ENCODE results near the gene EMC9.

EMC9 gene

DNA sequence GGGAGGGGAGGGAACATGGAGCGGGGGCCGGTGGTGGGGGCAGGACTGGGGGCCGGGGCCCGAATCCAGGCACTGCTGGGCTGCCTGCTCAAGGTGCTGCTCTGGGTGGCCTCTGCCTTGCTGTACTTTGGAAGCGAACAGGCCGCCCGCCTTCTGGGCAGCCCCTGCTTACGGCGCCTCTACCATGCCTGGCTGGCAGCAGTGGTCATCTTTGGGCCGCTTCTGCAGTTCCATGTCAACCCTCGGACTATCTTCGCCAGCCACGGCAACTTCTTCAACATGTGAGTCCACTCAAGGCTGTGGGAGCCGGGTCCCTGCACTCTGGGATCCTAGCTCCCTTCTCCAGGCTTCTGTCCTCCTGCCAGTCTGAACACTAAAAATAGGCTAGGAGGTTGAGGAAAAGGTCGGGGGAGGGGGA is 9.8 kb downstream of the EMC9 start:
- DNase-seq (ENCODE audit: low read depth in 3 of 3) = no peak

DNA sequence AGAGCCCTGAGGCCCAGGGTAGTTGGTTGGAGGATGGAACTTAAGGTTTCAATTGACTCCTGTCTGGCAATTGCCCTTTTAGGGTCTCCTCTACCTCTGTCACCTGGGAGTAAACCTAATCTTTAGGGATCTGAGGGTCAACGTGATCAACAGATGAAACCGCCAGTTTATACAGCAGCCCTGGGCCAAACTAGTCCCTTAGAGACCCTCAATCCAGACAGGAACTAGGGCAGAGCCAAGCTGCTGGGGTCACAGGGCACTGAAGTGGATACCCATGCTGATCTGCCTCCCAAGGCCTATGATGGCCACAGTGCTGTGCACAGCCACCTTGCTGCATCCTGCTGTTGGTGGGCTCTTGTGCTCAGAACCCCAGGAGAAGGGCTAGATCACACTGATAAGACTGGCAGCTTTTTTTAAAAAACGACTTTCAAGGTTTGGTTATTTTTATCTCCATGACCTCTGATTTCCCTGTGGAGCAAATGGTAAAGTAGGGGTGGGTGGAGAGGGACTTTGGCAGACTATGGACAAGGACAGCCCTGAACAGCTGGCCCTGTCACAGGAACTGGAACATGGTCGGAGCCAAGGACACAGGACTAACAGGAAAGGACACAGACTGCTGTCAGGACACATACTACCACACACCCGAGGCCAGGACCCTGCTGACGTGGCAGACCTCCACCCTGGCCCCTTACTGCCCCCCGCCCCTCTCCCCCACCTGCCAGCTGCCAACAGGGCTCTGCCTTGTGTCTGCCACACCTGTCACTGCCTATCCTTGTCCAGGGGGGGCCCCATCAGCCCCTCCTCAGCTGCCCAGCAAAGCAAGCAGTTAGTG is 10.5 kb downstream of the EMC9 start:
- DNase-seq (ENCODE audit: low read depth in 3 of 3) = no peak

DNA sequence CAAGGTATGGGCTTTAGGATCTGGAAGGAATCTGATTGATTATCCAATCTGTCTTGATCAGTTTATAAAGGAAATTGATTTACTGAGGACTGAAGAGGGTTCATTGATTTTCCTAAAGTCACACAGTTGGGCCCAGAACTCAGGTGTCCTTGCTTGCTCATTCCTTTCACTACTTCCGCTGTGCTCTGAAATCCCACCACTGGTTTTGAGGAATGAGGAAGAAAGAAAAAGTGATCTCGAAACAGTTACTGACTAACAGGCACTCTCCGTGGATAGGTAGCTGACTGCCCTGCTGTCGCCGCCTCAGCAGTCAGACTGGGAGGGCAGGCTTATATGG is 11.0 kb downstream of the EMC9 start, which contains the start of gene FITM1:
TSS of gene FITM1 (plus strand) at position 280 of the 337 bp plus-strand sequence. CDS start 905 bp downstream, outside the sequence.
- no peak for DNase-seq (ENCODE audit: low read depth in 3 of 3)

DNA sequence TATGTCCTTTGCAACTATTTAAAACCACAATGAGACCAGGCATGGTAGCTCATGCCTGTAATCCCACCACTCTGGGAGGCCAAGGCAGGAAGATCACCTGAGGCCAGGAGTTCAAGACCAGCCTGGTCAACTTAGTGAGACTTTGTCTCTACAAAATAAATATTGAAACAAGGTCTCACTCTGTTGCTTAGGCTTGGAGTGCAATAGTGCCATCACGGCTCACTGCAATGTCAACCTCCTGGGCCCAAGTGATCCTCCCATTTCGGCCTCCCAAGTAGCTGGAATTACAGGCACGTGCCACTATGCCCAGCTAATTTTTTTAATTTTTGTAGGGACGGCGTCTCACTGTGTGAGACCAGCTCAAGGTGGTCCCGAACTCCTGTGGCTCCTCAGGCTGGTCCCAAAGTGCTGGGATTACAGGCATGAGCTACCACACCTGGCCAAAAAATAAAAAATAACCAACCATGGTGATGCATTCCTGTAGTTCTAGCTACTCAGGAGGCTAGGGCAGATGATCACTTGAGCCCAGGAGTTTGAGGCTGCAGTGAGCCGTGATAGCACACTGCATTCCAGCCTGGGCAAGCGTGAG is 11.9 kb downstream of the EMC9 start:
- DNase-seq (ENCODE audit: low read depth in 3 of 3) = no peak

DNA sequence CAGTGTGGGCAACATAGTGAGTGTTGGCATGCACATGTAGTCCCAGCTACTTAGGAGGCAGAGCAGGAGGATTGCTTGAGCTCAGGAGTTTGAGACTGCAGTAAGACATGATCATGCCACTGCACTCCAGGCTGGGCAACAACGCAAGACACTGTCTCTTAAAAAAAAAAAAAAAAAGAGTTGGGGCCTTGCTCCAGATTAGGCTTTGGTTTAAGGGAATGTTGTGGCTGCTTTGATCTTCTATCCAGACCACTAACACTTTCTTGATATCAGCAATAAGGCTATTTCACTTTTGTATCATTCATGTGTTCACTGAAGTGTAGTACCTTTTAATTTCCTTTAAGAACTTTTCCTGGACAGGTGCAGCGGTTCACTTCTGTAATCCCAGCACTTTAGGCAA is 13.7 kb downstream of the EMC9 start:
- DNase-seq (ENCODE audit: low read depth in 3 of 3) = no peak

DNA sequence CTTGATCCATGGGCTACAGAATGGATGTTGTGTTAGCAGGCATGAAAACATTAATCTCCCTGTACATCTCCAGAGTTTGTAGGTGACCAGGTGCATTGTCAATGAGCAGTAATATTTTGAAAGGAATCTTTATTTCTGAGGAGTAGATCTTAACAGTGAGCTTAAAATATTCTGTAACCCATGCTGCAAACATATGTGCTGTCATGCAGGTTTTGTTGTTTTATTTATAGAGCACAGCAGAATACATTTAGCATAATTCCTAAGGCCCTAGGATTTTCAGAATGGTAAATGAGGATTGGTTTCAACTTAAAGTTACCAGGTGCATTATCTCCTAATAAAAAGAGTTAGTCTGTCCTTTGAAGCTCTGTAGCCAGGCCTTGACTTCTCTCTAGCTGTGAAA is 14.5 kb downstream of the EMC9 start:
- DNase-seq (ENCODE audit: low read depth in 3 of 3) = no peak

DNA sequence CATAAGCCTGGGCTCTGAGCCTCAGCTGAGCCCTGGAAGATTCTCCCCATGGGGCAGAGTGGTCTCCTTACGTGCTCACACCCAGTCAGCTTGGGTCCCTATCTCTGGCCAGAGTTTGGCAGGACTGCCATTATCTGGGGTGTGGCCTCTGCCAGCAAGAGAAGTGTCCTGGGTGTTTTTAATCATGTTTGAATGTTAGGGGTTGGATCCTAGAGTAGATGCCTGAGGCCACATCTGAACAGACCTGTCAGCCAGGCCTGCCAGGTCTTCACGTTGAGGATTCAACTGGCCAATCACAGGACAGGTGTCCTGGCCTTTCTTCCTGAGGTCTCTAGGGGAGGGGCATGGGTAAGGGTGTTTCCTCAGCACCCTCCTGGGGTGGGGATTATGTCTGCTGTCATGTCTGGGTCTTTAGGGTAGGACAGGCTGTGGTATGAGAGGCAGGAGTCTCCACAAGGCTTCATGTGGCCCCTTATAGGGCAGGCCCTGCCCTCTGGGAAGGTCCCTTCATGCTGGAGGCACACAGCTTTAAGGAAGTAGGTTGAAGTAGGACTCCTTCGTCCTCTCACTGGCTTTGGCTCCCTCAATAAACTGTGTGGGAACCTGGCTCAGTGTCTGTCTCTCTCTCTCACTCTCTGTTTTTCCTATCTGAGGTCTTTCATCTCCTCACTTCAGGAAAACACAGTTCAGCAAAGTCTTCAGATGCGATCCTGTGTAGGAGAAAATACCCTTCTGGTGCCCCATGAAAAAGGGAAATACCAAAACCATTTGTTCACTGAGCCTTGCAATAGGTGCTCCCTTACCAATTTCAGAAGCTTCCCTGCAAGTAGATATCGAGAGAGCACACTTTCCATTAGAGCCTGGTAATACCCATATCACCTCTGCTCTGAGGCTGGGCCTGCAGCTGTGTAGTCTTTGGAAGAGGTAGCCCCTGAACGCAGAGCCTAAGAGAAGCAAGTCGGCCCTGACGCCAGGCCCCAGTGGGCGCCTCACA is 17.7 kb downstream of the EMC9 start:
- no peak for DNase-seq (ENCODE audit: low read depth in 3 of 3)

DNA sequence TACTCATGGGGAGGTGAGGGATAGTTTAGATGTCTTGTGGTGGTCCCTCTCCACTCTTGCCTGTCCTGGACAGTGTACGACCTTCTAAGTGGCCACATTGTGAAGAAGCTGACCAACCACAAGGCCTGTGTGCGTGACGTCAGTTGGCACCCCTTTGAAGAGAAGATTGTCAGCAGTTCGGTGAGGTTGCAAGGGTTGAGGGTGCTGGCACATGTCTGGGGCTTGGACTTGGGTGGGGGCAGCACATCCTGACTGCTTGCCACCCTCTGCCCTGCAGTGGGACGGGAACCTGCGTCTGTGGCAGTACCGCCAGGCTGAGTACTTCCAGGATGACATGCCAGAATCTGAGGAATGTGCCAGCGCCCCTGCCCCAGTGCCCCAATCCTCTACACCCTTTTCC is 18.5 kb downstream of the EMC9 start:
- DNase-seq (ENCODE audit: low read depth in 3 of 3) = no peak

DNA sequence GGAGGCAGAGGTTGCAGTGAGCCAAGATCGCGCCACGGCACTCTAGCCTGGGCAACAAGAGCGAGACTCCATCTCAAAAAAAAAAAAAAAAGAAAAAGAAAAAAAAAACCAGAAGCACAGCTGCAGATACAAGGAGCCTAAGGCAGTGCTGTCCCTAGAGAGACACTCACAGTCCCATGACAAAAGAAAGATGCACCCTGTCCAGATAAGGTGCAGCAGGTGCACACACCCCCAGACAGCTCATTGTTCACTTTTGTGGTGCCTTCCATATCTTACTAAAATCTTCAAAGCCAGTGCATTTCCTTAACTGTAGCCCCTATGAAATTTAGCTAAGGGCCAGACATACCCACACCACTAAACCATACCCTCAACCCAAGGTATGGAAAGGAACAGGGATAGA is 19.0 kb downstream of the EMC9 start:
- no peak for DNase-seq (ENCODE audit: low read depth in 3 of 3)

DNA sequence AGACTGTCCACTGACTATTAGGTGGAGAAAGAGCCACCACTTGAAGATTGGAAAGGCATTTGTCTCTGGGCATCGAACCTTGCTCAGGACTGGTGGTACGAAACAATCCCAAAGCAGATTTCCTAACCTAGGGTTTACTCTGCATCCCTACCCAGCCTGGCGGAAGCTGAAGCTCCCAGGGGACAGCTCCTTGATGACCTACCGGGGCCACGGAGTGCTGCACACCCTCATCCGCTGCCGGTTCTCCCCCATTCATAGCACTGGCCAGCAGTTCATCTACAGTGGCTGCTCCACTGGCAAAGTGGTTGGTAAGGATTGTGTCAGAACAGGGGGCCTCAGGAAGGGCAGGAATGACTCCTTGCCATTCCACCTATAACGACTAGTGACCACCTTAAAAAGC is 20.2 kb downstream of the EMC9 start:
- no peak for DNase-seq (ENCODE audit: low read depth in 3 of 3)

DNA sequence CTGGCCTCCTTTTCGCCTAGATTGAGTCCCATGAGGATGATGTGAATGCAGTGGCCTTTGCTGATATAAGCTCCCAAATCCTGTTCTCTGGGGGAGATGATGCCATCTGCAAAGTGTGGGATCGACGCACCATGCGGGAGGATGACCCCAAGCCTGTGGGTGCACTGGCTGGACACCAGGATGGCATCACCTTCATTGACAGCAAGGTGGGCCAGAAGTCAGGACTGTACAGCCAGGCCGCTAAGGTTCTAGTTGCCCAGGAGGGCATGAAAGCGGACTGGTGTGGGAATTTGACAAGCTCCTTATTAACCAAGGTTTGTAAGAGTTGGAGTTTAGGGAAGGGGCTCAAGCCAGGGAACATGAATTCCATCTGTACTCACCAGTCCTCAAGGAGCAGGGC is 21.7 kb downstream of the EMC9 start:
- DNase-seq (ENCODE audit: low read depth in 3 of 3) = no peak

DNA sequence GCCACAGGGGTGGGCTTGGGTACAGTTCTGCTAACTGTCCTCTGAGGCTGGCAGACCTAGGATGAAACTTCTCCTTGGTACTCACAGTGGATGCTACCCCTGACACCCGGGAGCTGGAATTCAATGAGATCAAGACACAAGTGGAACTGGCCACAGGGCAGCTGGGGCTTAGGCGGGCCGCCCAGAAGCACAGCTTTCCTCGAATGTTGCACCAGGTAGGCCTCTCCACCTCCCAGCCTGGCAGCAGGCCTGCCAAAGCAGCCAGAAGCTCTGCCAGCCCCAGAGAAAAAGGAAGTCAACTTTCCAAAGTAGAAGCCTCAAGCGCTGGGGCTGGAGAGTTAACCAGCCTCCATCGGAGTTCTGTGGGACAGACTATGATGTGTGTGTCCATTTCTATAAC is 24.2 kb downstream of the EMC9 start:
- no peak for DNase-seq (ENCODE audit: low read depth in 3 of 3)

DNA sequence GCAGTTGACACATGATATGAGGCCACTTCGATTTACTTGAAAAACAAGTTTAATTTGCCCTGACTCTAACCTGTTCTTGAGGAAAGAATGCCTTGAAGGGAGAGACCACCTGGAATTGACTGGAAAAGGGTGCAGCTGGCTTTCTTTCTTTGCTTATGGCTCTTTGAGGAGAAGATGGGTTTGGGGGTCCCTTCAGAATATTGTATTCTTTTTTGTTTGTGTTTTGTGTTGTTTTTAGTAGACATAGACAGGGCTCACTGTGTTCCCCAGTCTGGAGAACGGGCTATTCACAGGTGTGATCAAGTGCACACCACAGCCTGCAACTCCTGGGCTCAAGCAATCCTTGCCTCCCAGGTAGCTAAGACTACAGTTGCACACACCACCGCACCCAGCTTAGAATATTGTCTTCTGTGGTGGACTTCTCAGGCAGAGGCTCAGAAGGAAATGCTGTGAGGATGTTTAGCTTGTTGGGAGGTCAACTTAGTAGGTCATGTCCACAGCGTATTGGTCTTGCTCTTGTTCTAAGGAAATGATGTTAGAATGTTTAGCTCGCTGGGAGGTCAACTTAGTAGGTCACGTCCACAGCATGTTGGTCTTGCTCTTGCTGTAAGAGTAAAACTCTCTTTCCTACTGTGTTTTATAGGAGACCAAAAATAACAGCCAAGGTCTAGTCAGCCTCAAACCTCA is 25.1 kb downstream of the EMC9 start:
- no peak for DNase-seq (ENCODE audit: low read depth in 3 of 3)

DNA sequence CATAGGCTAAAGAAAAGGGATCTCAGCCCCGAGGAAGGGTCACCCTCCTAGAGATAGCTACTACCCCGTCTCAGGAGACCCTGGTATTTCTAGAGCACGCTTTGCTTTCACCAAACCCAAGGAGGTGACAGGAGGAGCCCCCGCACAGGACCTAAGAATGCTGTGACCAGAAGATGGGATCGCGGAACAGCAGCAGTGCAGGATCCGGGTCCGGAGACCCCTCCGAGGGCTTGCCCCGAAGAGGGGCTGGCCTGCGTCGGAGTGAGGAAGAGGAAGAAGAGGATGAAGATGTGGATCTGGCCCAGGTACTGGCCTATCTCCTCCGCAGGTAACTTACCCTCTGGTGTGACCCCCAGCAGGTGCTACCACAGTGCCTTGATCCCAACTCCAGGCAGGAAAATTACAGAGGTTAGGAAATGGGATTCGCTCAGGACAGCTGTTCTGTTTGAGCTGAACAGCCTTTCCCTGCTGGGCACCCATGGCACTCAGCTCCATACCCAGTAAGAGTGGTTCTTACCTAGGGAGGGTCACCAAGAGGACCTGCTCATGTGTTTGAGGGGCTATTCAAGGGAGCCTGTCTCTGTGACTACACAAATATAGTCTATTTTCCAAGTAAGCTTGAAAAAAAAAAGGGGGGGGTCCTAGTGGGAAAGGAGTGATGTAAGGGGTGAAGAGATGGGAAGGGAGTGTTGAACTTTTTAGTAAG is 25.8 kb downstream of the EMC9 start:
- DNase-seq (ENCODE audit: low read depth in 3 of 3) = no peak

DNA sequence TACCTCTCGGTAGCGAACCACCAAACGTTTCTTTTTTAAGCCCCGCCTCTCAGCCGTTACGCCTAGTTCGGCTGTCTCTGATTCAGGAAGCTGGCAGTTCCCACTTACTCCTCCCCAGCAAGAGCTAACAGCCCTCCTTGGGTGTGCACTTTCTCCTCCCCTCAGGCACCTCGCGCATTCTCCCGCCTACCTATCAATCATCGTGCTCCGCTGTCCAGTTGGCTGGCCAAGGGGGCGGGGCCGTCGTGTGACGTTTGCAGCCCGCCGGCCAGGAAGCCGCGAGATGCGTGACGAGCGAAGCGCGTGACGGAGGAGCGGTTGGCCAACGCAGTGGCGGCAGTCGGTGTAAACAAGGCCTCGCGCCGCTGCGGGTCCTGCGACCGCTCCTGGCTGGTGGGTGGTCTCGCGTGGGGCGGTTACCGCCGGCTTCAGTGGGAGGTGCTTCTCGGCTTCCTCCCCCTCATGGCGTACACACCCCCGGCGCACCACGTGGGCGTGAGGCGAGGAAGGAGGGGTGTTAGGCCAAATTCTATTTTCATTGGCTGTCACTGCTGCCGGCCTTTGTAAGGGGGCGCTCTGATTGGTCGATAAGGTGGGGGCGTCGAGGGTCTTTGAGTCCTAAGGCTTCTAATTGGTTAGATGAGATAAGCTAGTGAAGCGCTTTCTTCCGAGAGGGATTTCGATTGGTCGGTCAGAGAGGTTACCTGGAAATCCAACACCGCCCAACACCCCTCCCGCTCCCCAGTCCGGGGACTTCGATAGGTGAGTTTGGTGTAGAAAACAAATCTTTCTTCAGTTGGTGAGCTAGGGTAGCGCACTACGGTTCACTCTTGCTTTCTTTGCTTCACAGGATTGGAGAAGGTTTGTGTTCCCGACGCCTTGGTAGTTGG is 26.6 kb downstream of the EMC9 start, which contains the start of the genes DCAF11 and NRL:
TSS of gene DCAF11 (plus strand) at position 246 of the 890 bp plus-strand sequence. CDS start 818 bp downstream, outside the sequence.
TSS of gene NRL (minus strand) at position 418 of the 890 bp plus-strand sequence. CDS start 32,101 bp downstream, outside the sequence.
- peak; percentile 94 to 97 (median 97) for DNase-seq (ENCODE audit: low read depth in 3 of 3)

DNA sequence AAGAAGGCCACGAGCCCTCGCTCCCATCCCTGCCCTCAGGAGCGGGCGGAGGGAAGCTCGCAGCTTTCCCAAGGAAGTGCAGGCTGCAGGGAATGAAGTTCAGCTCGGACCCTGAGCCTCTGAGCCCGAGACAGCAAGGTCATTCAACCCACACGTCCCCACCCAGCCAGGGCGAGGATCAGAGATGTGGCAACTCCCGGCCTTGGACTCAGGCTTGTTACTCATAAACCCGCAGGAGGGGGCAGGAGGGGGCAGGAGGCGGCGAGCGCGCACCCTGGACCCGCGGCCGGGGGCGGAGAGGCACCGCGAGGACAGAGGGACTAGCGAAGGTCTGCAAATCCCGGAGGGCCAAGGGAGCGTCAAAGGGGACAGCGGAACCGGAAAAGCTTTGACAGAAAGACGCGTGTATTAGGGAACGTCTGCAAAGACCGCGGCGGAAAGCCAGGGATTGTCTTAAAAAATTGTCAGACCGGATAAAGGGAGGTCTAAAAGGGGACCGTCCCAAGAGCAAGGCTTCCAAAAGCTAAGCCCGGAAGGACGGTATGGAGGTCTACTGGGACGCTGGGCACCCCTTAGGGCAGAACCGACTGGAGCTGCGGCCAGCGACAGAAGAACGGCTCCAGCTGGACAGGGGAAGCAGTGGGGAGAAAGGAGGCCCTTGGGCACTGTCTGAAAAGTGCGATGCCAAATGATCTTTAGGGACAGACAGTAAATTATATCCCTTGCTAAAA is 27.4 kb downstream of the EMC9 start:
- peak in 2 of 3 experiments; percentile 64 to 78 for DNase-seq (ENCODE audit: low read depth in 3 of 3)

DNA sequence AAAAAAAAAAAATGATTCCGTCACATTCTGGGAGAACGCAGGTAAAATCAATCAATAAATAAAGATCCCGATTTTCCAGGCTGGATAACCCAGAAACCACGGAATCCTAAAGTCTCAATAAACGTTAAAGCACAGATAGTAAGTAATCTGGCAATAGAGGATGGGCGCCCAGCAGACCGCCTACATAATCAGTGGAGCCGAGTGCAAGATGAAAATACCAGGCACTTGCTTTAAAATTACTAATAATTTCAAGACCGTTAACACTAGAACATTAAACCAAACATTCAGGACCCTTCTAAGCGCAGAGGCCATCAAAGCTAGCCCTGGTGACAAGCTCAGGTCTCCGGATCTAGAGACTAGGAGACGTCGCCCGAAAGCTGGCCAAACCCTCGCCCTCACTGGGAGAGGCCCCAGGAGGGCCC is 28.0 kb downstream of the EMC9 start:
- DNase-seq (ENCODE audit: low read depth in 3 of 3) = no peak

DNA sequence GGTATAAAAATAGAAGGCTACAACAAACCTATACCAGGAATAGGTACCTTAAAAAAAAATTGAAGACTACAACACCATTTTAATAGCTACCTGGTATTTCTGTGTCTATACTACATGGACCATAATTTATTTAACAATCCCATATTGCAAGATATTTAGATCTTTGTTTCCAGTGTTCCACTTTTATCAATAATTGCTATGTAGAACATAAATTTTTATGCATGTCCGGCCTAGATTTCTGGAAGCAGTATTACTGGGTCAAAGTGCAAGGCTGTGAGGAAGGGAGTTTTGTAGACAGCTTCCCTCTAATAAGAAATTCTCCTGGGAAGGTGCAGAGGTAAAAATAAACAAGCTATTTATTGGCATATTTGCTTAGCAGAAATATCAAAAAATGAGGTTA is 30.9 kb downstream of the EMC9 start:
- DNase-seq (ENCODE audit: low read depth in 3 of 3) = no peak

DNA sequence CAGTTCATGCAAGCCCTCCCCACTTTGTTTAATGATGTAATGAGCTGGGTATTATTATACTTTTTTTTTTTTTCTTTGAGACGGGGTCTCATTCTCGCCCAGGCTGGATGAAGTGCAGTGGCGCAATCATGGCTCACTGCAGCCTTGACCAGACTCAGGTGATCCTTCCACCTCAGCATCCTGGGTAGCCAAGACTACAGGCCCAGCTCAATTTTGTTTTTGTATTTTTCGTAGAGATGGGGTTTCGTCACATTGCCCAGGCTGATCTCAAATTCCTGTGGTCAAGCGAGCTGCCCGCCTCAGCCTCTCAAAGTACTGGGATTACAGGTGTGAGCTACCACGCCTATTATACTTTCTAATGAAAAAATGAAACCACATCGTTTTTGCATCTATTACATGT is 31.3 kb downstream of the EMC9 start:
- no peak for DNase-seq (ENCODE audit: low read depth in 3 of 3)

All from stimulated activated CD4-positive, alpha-beta T cell treated with anti-CD3 and anti-CD28 coated beads, TNF-alpha, amount 100 ng/mL, for 24 hours (primary cell).